Heart left ventricle (tissue), 16 donors: ENCODE measurements around the gene MYO1C. TPM values are rescaled to one million over a fixed set of nuclear protein-coding genes. Genes with fewer than 3 reads are reported as not detected.
"Not testable (repeated sequence)": the region's sequence is repeated elsewhere in the genome, so short reads cannot be mapped to it uniquely, and the experiment has no call there.

Source experiments
- ATAC-seq, 4 donors: fragments of 200-7000 bp; cut with Tn5 transposase; one replicate each; pipeline ENCODE4 v1.9.1; 2020 to 2022; ENCODE audit warnings: moderate library complexity in 4 of 4, mild to moderate bottlenecking in 3 of 4, moderate number of reproducible peaks in 1 of 4
- DNase-seq, 5 donors: peaks; one replicate each; pipeline ENCODE4 v3.0.0-alpha.2; 2020
- H3K27ac ChIP-seq, 12 donors: fragments of 200-600 bp; sonication (generic) in 4 of 12; one replicate each; pipeline versions ENCODE4 v1.5.0 to v1.8.0; 2016 to 2022; ENCODE audit warnings: mild to moderate bottlenecking in 2 of 12
- H3K27me3 ChIP-seq, 9 donors: fragments of 200-600 bp; sonication (generic) in 2 of 9; one replicate each; pipeline versions ENCODE4 v1.5.1 to v1.8.0; 2016 to 2022; ENCODE audit warnings: mild to moderate bottlenecking in 3 of 9
- H3K36me3 ChIP-seq, 9 donors: fragments of 200-600 bp; sonication (generic) in 2 of 9; one replicate each; pipeline versions ENCODE4 v1.5.0 to v1.8.0; 2018 to 2022; ENCODE audit warnings: mild to moderate bottlenecking in 2 of 9
- H3K4me1 ChIP-seq, 12 donors: fragments of 200-600 bp; sonication (generic) in 4 of 12; one replicate each; pipeline versions ENCODE4 v1.5.0 to v1.8.0; 2016 to 2022; ENCODE audit warnings: mild to moderate bottlenecking in 3 of 12
- H3K4me3 ChIP-seq, 12 donors: fragments of 200-600 bp; sonication (generic) in 4 of 12; one replicate each; pipeline versions ENCODE4 v1.5.0 to v1.8.0; 2017 to 2022; ENCODE audit warnings: mild to moderate bottlenecking in 9 of 12, moderate library complexity in 4 of 12
- H3K9me3 ChIP-seq, 12 donors: fragments of 200-600 bp; sonication (generic) in 4 of 12; one replicate each; pipeline versions ENCODE4 v1.5.0 to v1.8.0; 2016 to 2022; ENCODE audit warnings: mild to moderate bottlenecking in 1 of 12
- CTCF ChIP-seq, 12 donors: fragments of 200-600 bp; sonication (generic) in 4 of 12; IDR thresholded peaks; one replicate each; pipeline versions ENCODE4 v1.5.0 to v1.8.0; 2018 to 2022; ENCODE audit warnings: antibody characterized with exemption in 12 of 12, mild to moderate bottlenecking in 5 of 12
- POLR2A ChIP-seq, 2 donors: fragments of 450-650 bp; IDR thresholded peaks; one replicate each; pipeline ENCODE4 v1.6.1; 2017; ENCODE audit warnings: antibody characterized with exemption in 2 of 2, mild to moderate bottlenecking in 2 of 2, moderate library complexity in 2 of 2
- WGBS, 4 donors: extraction: QIAGEN DNeasy Blood & Tissue Kit in 2 of 4; methylation state at CpG; one replicate each; pipeline versions ENCODE4 v1.1.5 to v1.1.7; 2013 to 2018; 5-methylcytosine and 5-hydroxymethylcytosine counted together
- intact Hi-C, 10 donors: fragments of 100-400 bp; cut with DNase I; formaldehyde crosslinking; loops; one replicate each; pipeline versions ENCODE4 v1.11.1 to v1.14.2; 2022
- polyA plus RNA-seq, 2 donors: library from polyadenylated mRNA; stranded (reverse); fragments of 200-250 nt; gene quantifications; one replicate each; pipeline ENCODE4 v1.2.3, GENCODE V29; 2013
- total RNA-seq, 9 donors: library from RNA; depleted of rRNA in 2 of 9; stranded (reverse); fragments of >200 nt in 2 of 9; fragmentation: NEBNext Ultra II Directional in 3 of 9; extraction: Animal tissue kit (Norgen Biotek cat#: 25700) in 3 of 9; gene quantifications; one replicate each; pipeline versions ENCODE4 v1.1.0 to v1.2.4, GENCODE V29; 2016 to 2023
- donor health status: ischemic (EF 13 %, LVEDD 7.1; RV severe dilation, severe dysfunction).
- donor health status: healthy with polysubstance abuse.
- donor health status: DM: no; HTN: yes; CAD: no.
- donor health status: DM: no; HTN: no; CAD: no.
- donor health status: ischemic (EF 25% LVEDD 6.9; RV normal size, moderate dysfunction).
- donor health status: ischemic (EF 25% LVEDD 5.7; RV mildly dilated, moderate dysfunction).
- donor health status: healthy.
- donor health status: DM: yes; HTN: yes; CAD: no.
- donor health status: ischemic (EF 35%, LVEDD 5.7; RV mildly dilated, moderate dysfunction).
- donor health status: nonischemic (EF 11% LVEDD 7.7; RV severe dilation, severe dysfunction).
- donor health status: DM: yes; HTN: yes; CAD: no.
- donor health status: PGD.
- donor health status: ischemic (EF 29% LVEDD 5.4; RV normal size, mild dysfunction).
- donor health status: nonischemic (EF 23%, LVEDD 6.1; RV moderate dilation, normal function).

MYO1C gene
- total and polyA plus RNA-seq, 11 donors = 89.6 to 259 (median 174) TPM

GRCh38 chr17:1420163-1420562, 72.3 kb downstream of the MYO1C start:
- intact Hi-C loops = no loop called here
- H3K36me3 ChIP-seq = peaks cover 0 to 74% (median 47%) of the 10 kb centered on the region in 9 donors
- WGBS, 4 donors = 93 to 98% (median 96%) methylated on average over 11 of the region's 11 CpGs

GRCh38 chr17:1418476-1418875, 74.0 kb downstream of the MYO1C start:
- not testable (repeated sequence) for H3K27ac ChIP-seq, H3K9me3 ChIP-seq, H3K27me3 ChIP-seq, ATAC-seq, H3K4me3 ChIP-seq, DNase-seq
- 90 to 97% (median 95%) methylated on average over 10 of the region's 10 CpGs for WGBS, 4 donors
- Histone ChIP-seq H3K4me1 (peaks cover 0 to 32% (median 17%) of the 10 kb centered on the region in 12 donors), H3K36me3 (peaks cover 0 to 60% (median 43%) of the 10 kb centered on the region in 9 donors)
- intact Hi-C loops = loop anchor here in 1 of 10 donors (10.0 kb wide), 1 partner anchor 54 kb away; no protein-coding TSS in a partner anchor

More at GRCh38 chr17:1420163-1420562, 72.3 kb downstream of the MYO1C start:
- TF ChIP-seq CTCF (IDR thresholded peaks at IDR 0.05) (no peak), POLR2A (IDR thresholded peaks at IDR 0.05) (no peak)
- Histone ChIP-seq H3K9me3 (no peaks in the 10 kb centered on the region), H3K27me3 (no peaks in the 10 kb centered on the region), H3K27ac (no peak overlapping the region), H3K4me3 (no peak overlapping the region), H3K4me1 (peaks cover 0 to 30% (median 17%) of the 10 kb centered on the region in 12 donors)
- ATAC-seq (no peak), DNase-seq (no peak)

- Histone ChIP-seq H3K27me3 (no peaks in the 10 kb centered on the region), H3K4me1 (peaks cover 0 to 23% (median 17%) of the 10 kb centered on the region in 12 donors), H3K4me3 (no peak overlapping the region), H3K27ac (no peak overlapping the region), H3K9me3 (no peaks in the 10 kb centered on the region), H3K36me3 (peaks cover 0 to 40% (median 22%) of the 10 kb centered on the region in 9 donors)
- TF ChIP-seq POLR2A (IDR thresholded peaks at IDR 0.05) = no peak
- TF ChIP-seq CTCF (IDR thresholded peaks at IDR 0.05) = no peak
- WGBS, 4 donors = 95 to 97% (median 96%) methylated on average over 5 of the region's 5 CpGs
- intact Hi-C loops = loop anchor here in 1 of 10 donors (10.0 kb wide), 1 partner anchor 52 kb away; no protein-coding TSS in a partner anchor
- DNase-seq (no peak), ATAC-seq (no peak)
Observed at GRCh38 chr17:1416414-1416813, 76.1 kb downstream of the MYO1C start.

GRCh38 chr17:1414634-1415033, 77.9 kb downstream of the MYO1C start:
- Histone ChIP-seq H3K36me3 (peaks cover 0 to 22% (median 4%) of the 10 kb centered on the region in 9 donors), H3K27ac (peak overlapping the region in 8 of 12 donors; percentile 1 to 62 (median 41)), H3K4me3 (no peak overlapping the region), H3K4me1 (peaks cover 0 to 23% (median 17%) of the 10 kb centered on the region in 12 donors), H3K9me3 (no peaks in the 10 kb centered on the region), H3K27me3 (no peaks in the 10 kb centered on the region)
- intact Hi-C loops = loop anchor here in 1 of 10 donors (10.0 kb wide), 1 partner anchor 50 kb away; no protein-coding TSS in a partner anchor
- 57 to 68% (median 65%) methylated on average over 10 of the region's 10 CpGs for WGBS, 4 donors
- no peak for TF ChIP-seq POLR2A (IDR thresholded peaks at IDR 0.05)
- TF ChIP-seq CTCF (IDR thresholded peaks at IDR 0.05) = no peak
- DNase-seq (no peak), ATAC-seq (peak in 3 of 4 donors; percentile 7 to 18 (median 15))

Other genes with a start within 250 kb of the MYO1C start
- not detected for gene BHLHA9, start 222.2 kb downstream of the MYO1C start, total RNA-seq
- gene BHLHA9, start 222.2 kb downstream of the MYO1C start, polyA plus RNA-seq = not detected
- gene TRARG1, start 213.0 kb downstream of the MYO1C start, total RNA-seq = 10 to 100 TPM in 1 of 9 donors, 1 to 10 TPM in 3, under 1 TPM in 5; 0.07 to 22.7 (median 0.56) TPM
- 1 to 10 TPM; 1.7 to 2.2 TPM for gene TRARG1, start 213.0 kb downstream of the MYO1C start, polyA plus RNA-seq
- 1,000 to 10,000 TPM in 1 of 9 donors, 100 to 1,000 TPM in 8; 562 to 1,150 (median 618) TPM for gene YWHAE, start 92.5 kb downstream of the MYO1C start, total RNA-seq
- gene YWHAE, start 92.5 kb downstream of the MYO1C start, polyA plus RNA-seq = 100 to 1,000 TPM; 401 to 774 TPM
- 10 to 100 TPM; 28.8 to 47.0 (median 42.2) TPM for gene CRK, start 36.5 kb downstream of the MYO1C start, total RNA-seq
- 10 to 100 TPM; 17.0 to 49.0 TPM for gene CRK, start 36.5 kb downstream of the MYO1C start, polyA plus RNA-seq
- gene INPP5K, start 23.9 kb upstream of the MYO1C start, total RNA-seq = 100 to 1,000 TPM in 1 of 9 donors, 10 to 100 TPM in 8; 28.4 to 128 (median 33.4) TPM
- 10 to 100 TPM; 21.9 to 68.4 TPM for gene INPP5K, start 23.9 kb upstream of the MYO1C start, polyA plus RNA-seq
- 10 to 100 TPM; 38.1 to 70.2 (median 50.6) TPM for gene PITPNA, start 70.1 kb upstream of the MYO1C start, total RNA-seq
- gene PITPNA, start 70.1 kb upstream of the MYO1C start, polyA plus RNA-seq = 10 to 100 TPM; 10.1 to 61.7 TPM
- gene SLC43A2, start 136.1 kb upstream of the MYO1C start, total RNA-seq = 10 to 100 TPM in 3 of 9 donors, 1 to 10 TPM in 6; 4.1 to 29.1 (median 7.1) TPM
- gene SLC43A2, start 136.1 kb upstream of the MYO1C start, polyA plus RNA-seq = 1 to 10 TPM; 1.4 to 6.8 TPM
- 10 to 100 TPM in 7 of 9 donors, 1 to 10 TPM in 2; 7.4 to 25.9 (median 12.9) TPM for gene SCARF1, start 153.0 kb upstream of the MYO1C start, total RNA-seq
- gene SCARF1, start 153.0 kb upstream of the MYO1C start, polyA plus RNA-seq = 1 to 10 TPM; 9.0 to 9.1 TPM
- 100 to 1,000 TPM in 2 of 9 donors, 10 to 100 TPM in 7; 41.9 to 130 (median 60.1) TPM for gene RILP, start 157.2 kb upstream of the MYO1C start, total RNA-seq
- gene RILP, start 157.2 kb upstream of the MYO1C start, polyA plus RNA-seq = 100 to 1,000 TPM in 1 of 2 donors, 10 to 100 TPM in 1; 37.6 to 124 TPM
- 100 to 1,000 TPM; 119 to 195 (median 174) TPM for gene PRPF8, start 192.2 kb upstream of the MYO1C start, total RNA-seq
- gene PRPF8, start 192.2 kb upstream of the MYO1C start, polyA plus RNA-seq = 10 to 100 TPM; 70.1 to 98.1 TPM
- 1 to 10 TPM; 1.5 to 6.1 (median 2.3) TPM for gene TLCD2, start 217.7 kb upstream of the MYO1C start, total RNA-seq
- gene TLCD2, start 217.7 kb upstream of the MYO1C start, polyA plus RNA-seq = 1 to 10 TPM; 1.5 to 3.3 TPM
- 10 to 100 TPM in 4 of 9 donors, 1 to 10 TPM in 5; 7.2 to 29.0 (median 9.3) TPM for gene WDR81, start 232.0 kb upstream of the MYO1C start, total RNA-seq
- gene WDR81, start 232.0 kb upstream of the MYO1C start, polyA plus RNA-seq = 10 to 100 TPM in 1 of 2 donors, 1 to 10 TPM in 1; 9.1 to 12.5 TPM